Right lobe of liver (tissue), 4 donors: ENCODE results near the gene ZNF473.

Source experiments
- POLR2A ChIP-seq: fragments of 450-650 bp; IDR thresholded peaks from one replicate; pipeline ENCODE4 v1.6.1; 2017; ENCODE audit warnings: antibody characterized with exemption, mild to moderate bottlenecking
- TF ChIP-seq, protein P1 (sequence below), 4 donors: fragments of 200-600 bp in 3 of 4; fragments of 450-650 bp in 1 of 4; IDR thresholded peaks; one replicate each; pipeline versions ENCODE4 v1.5.1 to v1.8.0; 2016 to 2022; ENCODE audit warnings: antibody characterized with exemption in 4 of 4, mild to moderate bottlenecking in 2 of 4
- donor health status: DM: no; HTN: no; CAD: no.
- donor health status: DM: no; HTN: no; CAD: no.
- donor health status: DM: no; HTN: yes; CAD: no.

DNA sequence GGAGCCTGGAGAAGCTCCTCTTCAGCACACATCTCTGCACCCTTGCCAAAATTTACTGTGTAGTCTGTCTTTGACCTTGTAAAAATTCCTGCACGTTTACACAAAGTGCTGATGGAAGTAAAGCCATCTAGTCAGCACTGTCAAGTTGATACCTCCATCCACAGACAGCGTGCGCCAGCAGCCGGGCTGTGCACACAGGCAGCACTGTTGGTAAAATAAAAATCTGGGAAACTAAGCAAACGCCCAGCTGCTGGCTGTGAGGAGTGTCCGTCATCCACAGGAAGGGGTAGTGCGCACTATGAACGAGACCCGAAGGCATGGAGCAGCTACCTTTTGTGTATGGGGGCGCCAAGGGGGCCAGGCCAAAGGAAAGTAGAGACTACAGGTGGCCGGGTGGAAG is 47.5 kb upstream of the ZNF473 start:
- no peak for TF ChIP-seq POLR2A
- TF ChIP-seq, protein P1, sequence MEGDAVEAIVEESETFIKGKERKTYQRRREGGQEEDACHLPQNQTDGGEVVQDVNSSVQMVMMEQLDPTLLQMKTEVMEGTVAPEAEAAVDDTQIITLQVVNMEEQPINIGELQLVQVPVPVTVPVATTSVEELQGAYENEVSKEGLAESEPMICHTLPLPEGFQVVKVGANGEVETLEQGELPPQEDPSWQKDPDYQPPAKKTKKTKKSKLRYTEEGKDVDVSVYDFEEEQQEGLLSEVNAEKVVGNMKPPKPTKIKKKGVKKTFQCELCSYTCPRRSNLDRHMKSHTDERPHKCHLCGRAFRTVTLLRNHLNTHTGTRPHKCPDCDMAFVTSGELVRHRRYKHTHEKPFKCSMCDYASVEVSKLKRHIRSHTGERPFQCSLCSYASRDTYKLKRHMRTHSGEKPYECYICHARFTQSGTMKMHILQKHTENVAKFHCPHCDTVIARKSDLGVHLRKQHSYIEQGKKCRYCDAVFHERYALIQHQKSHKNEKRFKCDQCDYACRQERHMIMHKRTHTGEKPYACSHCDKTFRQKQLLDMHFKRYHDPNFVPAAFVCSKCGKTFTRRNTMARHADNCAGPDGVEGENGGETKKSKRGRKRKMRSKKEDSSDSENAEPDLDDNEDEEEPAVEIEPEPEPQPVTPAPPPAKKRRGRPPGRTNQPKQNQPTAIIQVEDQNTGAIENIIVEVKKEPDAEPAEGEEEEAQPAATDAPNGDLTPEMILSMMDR (IDR thresholded peaks at IDR 0.05), result no peak
